K562 (cell line): Measurements from ENCODE around the gene SLC9A3. TPM values are rescaled to one million over a fixed set of nuclear protein-coding genes. Genes with fewer than 3 reads are reported as not detected.

Experiments
- ATAC-seq: fragments of 200-7000 bp; cut with Tn5 transposase; 3 replicates; pipeline ENCODE4 v1.9.1; 2020; ENCODE audit warnings: moderate library complexity
- BruUV-seq: library from RNA; stranded (reverse); fragments of 400-500 nt; replicated peaks from 2 replicates; lab custom pipeline; 2021; lab: Mats Ljungman, UMichigan
- CTCF ChIA-PET: fragments of 300-600 bp; formaldehyde crosslinking; extraction: SDS; loops from one replicate; lab custom pipeline; 2021; ENCODE audit warnings: low intra/inter-chr PET ratio; lab: Yijun Ruan, JAX
- POLR2A ChIA-PET: fragments of 300-600, 350-650 bp; sonication (Branson Sonifier 250); formaldehyde crosslinking; extraction: SDS; loops from one replicate; lab custom pipeline; 2021; ENCODE audit warnings: antibody characterized with exemption, inconsistent platforms; lab: Yijun Ruan, JAX
- DNase-seq, 4 experiments: peaks; one replicate each; pipeline versions ENCODE4 v3.0.0 to v3.0.0-alpha.2; 2011 to 2018; ENCODE audit warnings: low spot score in 3 of 4, mixed read lengths in 3 of 4; ENCODE audit errors: extremely low read depth in 1 of 4
- FAIRE-seq: peaks from 2 replicates; lab custom pipeline; 2011; peaks lifted over from hg19 to GRCh38; lab: Jason Lieb, UNC
- H2AFZ ChIP-seq: 2 replicates; pipeline ENCODE4 v1.6.0; 2011; ENCODE audit warnings: low read depth, low read length, control low read depth, inconsistent platforms
- H3K27ac ChIP-seq: fragments of 200-600 bp; 3 replicates; pipeline ENCODE4 v1.8.0; 2011; ENCODE audit warnings: low read depth, mild to moderate bottlenecking, control low read depth, inconsistent platforms, low read length, moderate library complexity, mixed read lengths; ENCODE audit errors: extremely low read depth
- H3K27me3 ChIP-seq, 2 experiments: fragments of 300-600 bp in 1 of 2; 2 replicates in 1 of 2; 3 replicates in 1 of 2; pipeline versions ENCODE4 v1.6.0 to v1.8.0; 2011; ENCODE audit warnings: inconsistent platforms in 2 of 2, low read length in 2 of 2, mild to moderate bottlenecking in 1 of 2, mixed read lengths in 1 of 2, moderate library complexity in 1 of 2; ENCODE audit not compliant: control insufficient read depth in 2 of 2, insufficient read depth in 2 of 2
- H3K36me3 ChIP-seq: fragments of 300-600 bp; 3 replicates; pipeline ENCODE4 v1.8.0; 2011; ENCODE audit warnings: mild to moderate bottlenecking, low read length, inconsistent platforms; ENCODE audit not compliant: control insufficient read depth, insufficient read depth
- H3K4me1 ChIP-seq, 2 experiments: fragments of 200-600 bp in 1 of 2; replicated peaks in 1 of 2; 2 replicates in 1 of 2; 3 replicates in 1 of 2; pipeline versions ENCODE4 v1.5.1 to v1.8.0; 2011; ENCODE audit warnings: inconsistent platforms in 2 of 2, low read length in 2 of 2, mild to moderate bottlenecking in 1 of 2, mixed read lengths in 1 of 2, moderate library complexity in 1 of 2; ENCODE audit not compliant: control insufficient read depth in 2 of 2, insufficient read depth in 2 of 2
- H3K4me2 ChIP-seq: 2 replicates; pipeline ENCODE4 v1.6.1; 2011; ENCODE audit warnings: low read length, control low read depth, inconsistent platforms, mixed read lengths; ENCODE audit not compliant: insufficient read depth
- H3K4me3 ChIP-seq: fragments of 200-600 bp; sonication (generic), shearing (Covaris generic); 2 replicates; pipeline ENCODE4 v1.5.1; 2016; ENCODE audit warnings: control low read depth, inconsistent platforms
- H3K79me2 ChIP-seq: fragments of 200-600 bp; 3 replicates; pipeline ENCODE4 v1.8.0; 2011; ENCODE audit warnings: low read length, inconsistent platforms; ENCODE audit not compliant: control insufficient read depth, insufficient read depth
- H3K9ac ChIP-seq, 2 experiments: 2 replicates each; pipeline versions ENCODE4 v1.6.0 to v1.6.1; 2011; ENCODE audit warnings: low read depth in 2 of 2, low read length in 2 of 2, control low read depth in 1 of 2, inconsistent platforms in 1 of 2, mild to moderate bottlenecking in 1 of 2, mixed read lengths in 1 of 2; ENCODE audit not compliant: insufficient read depth in 1 of 2
- H3K9me1 ChIP-seq: one replicate; pipeline ENCODE4 v1.6.0; 2011; ENCODE audit warnings: inconsistent platforms, mild to moderate bottlenecking, low read length, moderate library complexity; ENCODE audit not compliant: control insufficient read depth, insufficient read depth
- H3K9me3 ChIP-seq: replicated peaks from 2 replicates; pipeline ENCODE4 v1.5.1; 2011; ENCODE audit warnings: low read depth, low read length, inconsistent platforms; ENCODE audit not compliant: control insufficient read depth, insufficient read depth
- H4K20me1 ChIP-seq: replicated peaks from 2 replicates; pipeline ENCODE4 v1.6.1; 2011; ENCODE audit warnings: low read length, inconsistent platforms, mixed read lengths; ENCODE audit not compliant: control insufficient read depth, insufficient read depth
- ARHGAP35 ChIP-seq: fragments of 450-650 bp; IDR thresholded peaks from 2 replicates; pipeline ENCODE4 v1.6.1; 2018; ENCODE audit not compliant: partially characterized antibody
- ATF1 ChIP-seq, 2 experiments: fragments of 450-650 bp in 1 of 2; IDR thresholded peaks; 2 replicates each; pipeline ENCODE4 v1.6.1; 2016; ENCODE audit warnings: missing compliant biosample characterization in 1 of 2, missing genetic modification characterization in 1 of 2
- ATF7 ChIP-seq: fragments of 450-650 bp; IDR thresholded peaks from 2 replicates; pipeline ENCODE4 v1.7.1; 2014; ENCODE audit warnings: mild to moderate bottlenecking, moderate library complexity
- CBFA2T2 ChIP-seq: fragments of 450-650 bp; conservative IDR thresholded peaks from 2 replicates; pipeline ENCODE4 v1.6.1; 2017; ENCODE audit warnings: mild to moderate bottlenecking
- CBX3 ChIP-seq, 2 experiments: IDR thresholded peaks; 1 replicate in 1 of 2; 2 replicates in 1 of 2; pipeline ENCODE4 v1.6.1; 2012; ENCODE audit warnings: inconsistent platforms in 2 of 2, low read length in 2 of 2, borderline replicate concordance in 1 of 2, control low read depth in 1 of 2
- CREB1 ChIP-seq, 2 experiments: sonication (generic) in 1 of 2; formaldehyde crosslinking in 1 of 2; IDR thresholded peaks; 2 replicates each; pipeline versions ENCODE4 v1.6.1 to v1.8.0; 2012 to 2022; ENCODE audit warnings: inconsistent platforms in 1 of 2, mild to moderate bottlenecking in 1 of 2, missing genetic modification reagents in 1 of 2, moderate library complexity in 1 of 2
- CREM ChIP-seq: IDR thresholded peaks from 2 replicates; pipeline ENCODE4 v1.6.1; 2014; ENCODE audit warnings: antibody characterized with exemption, low read depth
- ELF1 ChIP-seq: fragments of 200-800 bp; sonication (Bioruptor generic); IDR thresholded peaks from 2 replicates; pipeline ENCODE4 v1.6.1; 2016; ENCODE audit warnings: missing genetic modification characterization, missing compliant biosample characterization
- FOXK1 ChIP-seq: sonication (generic); formaldehyde crosslinking; IDR thresholded peaks from 2 replicates; pipeline ENCODE4 v1.8.0; 2022; ENCODE audit warnings: missing genetic modification reagents, mild to moderate bottlenecking, borderline replicate concordance
- NCOA1 ChIP-seq: fragments of 450-650 bp; IDR thresholded peaks from 2 replicates; pipeline ENCODE4 v1.6.1; 2016; ENCODE audit warnings: low read depth
- PYGO2 ChIP-seq: fragments of 450-650 bp; IDR thresholded peaks from 2 replicates; pipeline ENCODE4 v1.6.1; 2016; ENCODE audit warnings: mild to moderate bottlenecking, missing genetic modification characterization, moderate library complexity, missing compliant biosample characterization
- U2AF2 ChIP-seq: fragments of 200-400 bp; formaldehyde crosslinking; optimal IDR thresholded peaks from 2 replicates; pipeline ENCODE3; 2017; ENCODE audit warnings: low read depth, mild to moderate bottlenecking, low read length
- WGBS: fragments of 100-300 bp; shearing (Covaris generic); methylation state at CpG from one replicate; pipeline ENCODE4 v1.1.6; 2016; ENCODE audit warnings: low coverage, mixed read lengths; ENCODE audit not compliant: insufficient coverage; ENCODE audit errors: missing lambda C conversion rate; 5-methylcytosine and 5-hydroxymethylcytosine counted together
- in situ Hi-C: fragments of 300-500 bp; cut with MboI; formaldehyde crosslinking; loops from 4 replicates; pipeline ENCODE4 v1.15.0; 2018; ENCODE audit warnings: inconsistent platforms, mixed read lengths
- intact Hi-C: fragments of 100-400 bp; cut with micrococcal nuclease; formaldehyde crosslinking; loops from 2 replicates; pipeline ENCODE4 v1.14.2; 2022
- polyA plus RNA-seq, 8 experiments: library from polyadenylated mRNA; depleted of rRNA in 4 of 8; stranded (reverse) in 5 of 8; unstranded in 3 of 8; fragments of >200 nt; fragmentation: Nextera tagmentation in 2 of 8; fragmentation: Illumina TruSeq in 1 of 8; extraction: Ambion mirVana in 2 of 8; extraction: Trizol in 1 of 8; gene quantifications; 2 replicates each; pipeline versions ENCODE4 v1.2.1 to v1.2.3, GENCODE V29; 2011 to 2014; ENCODE audit warnings: inconsistent platforms in 1 of 8, missing spikeins in 1 of 8
- total RNA-seq, 7 experiments: library from RNA; depleted of rRNA in 6 of 7; stranded (reverse); fragments of >200 nt in 6 of 7; fragmentation: Illumina TruSeq in 2 of 7; extraction: Trizol in 2 of 7; gene quantifications; 2 replicates each; pipeline versions ENCODE4 v1.2.1 to v1.2.3, GENCODE V29; 2011 to 2021; ENCODE audit warnings: low replicate concordance in 1 of 7
- TF ChIP-seq, protein P1 (sequence below): sonication (generic); formaldehyde crosslinking; IDR thresholded peaks from 2 replicates; pipeline ENCODE4 v1.8.1; 2023; ENCODE audit warnings: mild to moderate bottlenecking, missing genetic modification reagents, moderate library complexity
- TF ChIP-seq, protein P2 (sequence below): sonication (generic); formaldehyde crosslinking; IDR thresholded peaks from 2 replicates; pipeline ENCODE4 v1.8.1; 2022; ENCODE audit warnings: missing genetic modification reagents
- TF ChIP-seq, protein P3 (sequence below): fragments of 250-450 bp; sonication (Bioruptor Pico); IDR thresholded peaks from 2 replicates; pipeline ENCODE4 v1.4.0; 2020
- TF ChIP-seq, protein P4 (sequence below), 2 experiments: fragments of 450-650 bp in 1 of 2; sonication (generic) in 1 of 2; formaldehyde crosslinking in 1 of 2; IDR thresholded peaks in 1 of 2; conservative IDR thresholded peaks in 1 of 2; 2 replicates each; pipeline versions ENCODE4 v1.6.1 to v1.8.1; 2016 to 2023; ENCODE audit warnings: mild to moderate bottlenecking in 2 of 2, moderate library complexity in 2 of 2, inconsistent platforms in 1 of 2, missing genetic modification reagents in 1 of 2

SLC9A3 gene
- total and polyA plus RNA-seq, 9 of the 15 experiments (the other 6 are each of a cell fraction or from before 2014, with no cell fraction given), result 1.5 to 5.8 (median 3.7) TPM; not detected in 2

DNA sequence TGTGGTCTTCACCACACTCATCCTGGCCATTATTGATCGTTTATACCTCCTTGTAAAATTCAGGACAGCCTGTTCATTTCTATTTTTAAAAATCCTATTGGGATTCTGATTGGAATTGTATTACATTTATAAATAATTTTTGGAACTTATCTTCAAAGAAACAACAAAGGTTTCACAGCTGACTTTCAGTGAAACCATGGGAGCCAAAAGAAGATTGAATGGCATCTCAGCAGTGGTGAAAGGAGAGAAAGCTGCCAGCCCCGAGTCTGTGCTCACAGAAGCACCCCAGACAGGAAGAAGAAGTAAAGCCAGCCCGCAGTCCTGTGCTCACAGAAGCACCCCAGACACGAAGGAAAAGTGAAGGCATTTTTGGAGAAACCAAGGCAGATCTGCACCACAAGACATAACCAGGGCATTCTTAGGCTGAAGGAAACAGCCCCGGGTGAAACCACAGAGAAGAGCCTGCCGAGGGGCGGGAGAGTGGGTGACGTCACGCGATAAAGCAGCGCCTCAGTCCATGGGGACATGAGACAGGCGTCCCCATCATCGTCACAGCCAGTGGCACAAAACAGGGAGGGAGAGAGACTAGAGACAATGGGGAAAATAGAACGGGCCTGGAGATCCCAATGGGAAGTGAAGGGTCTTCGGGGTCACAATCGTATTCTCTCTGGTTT lies 42.5 kb upstream of the SLC9A3 start:
- no peak for FAIRE-seq
- ChIA-PET POLR2A (interaction anchor here (0.7 to 1.5 kb wide), 2 partner anchors 11 to 14 kb away, joined by 3 to 4 read pairs; no protein-coding TSS in a partner anchor), CTCF (no interaction called here)
- Histone ChIP-seq H2AFZ (no peak overlapping the region), H3K27ac (no peak overlapping the region), H3K36me3 (no peaks in the 10 kb centered on the region), H3K9ac (no peak overlapping the region), H3K27me3 (peaks cover 38 to 51% of the 10 kb centered on the region in 2 experiments), H3K4me2 (no peak overlapping the region), H3K79me2 (no peaks in the 10 kb centered on the region), H3K9me3 (no peaks in the 10 kb centered on the region), H3K4me1 (peaks cover 0 to 25% of the 10 kb centered on the region in 2 experiments; a peak in 2 of 5 replicates), H3K4me3 (no peak overlapping the region), H4K20me1 (no peaks in the 10 kb centered on the region), H3K9me1 (no peaks in the 10 kb centered on the region)
- no TSS peak for BruUV-seq
- WGBS, result 2% methylated on average over 16 of the region's 16 CpGs
- peak; percentile 66 for ATAC-seq
- peak in 3 of 4 experiments; percentile 24 to 53 (median 49) for DNase-seq
- in situ Hi-C loops, result no loop called here
- intact Hi-C loops, result no loop called here
- no peak for TF ChIP-seq PYGO2 (tag)
- peak; percentile 75; the same call in 1 of the 2 replicates for TF ChIP-seq ATF7
- TF ChIP-seq CBX3 (IDR thresholded peaks at IDR 0.05; ENCODE audit: borderline replicate concordance in 1 of 2, low read length in 2 of 2), result peak in 1 of 2 experiments; percentile 62; a peak in 2 of 3 replicates
- no peak; the same call in 1 of the 2 replicates for TF ChIP-seq CREB1 (IDR thresholded peaks at IDR 0.05)
- TF ChIP-seq CREB1 (CRISPR knock-in tag; IDR thresholded peaks at IDR 0.05), result peak; percentile 34; the same call in 1 of the 2 replicates
- no peak; the same call in 1 of the 2 replicates for TF ChIP-seq ATF1 (CRISPR knock-in tag; IDR thresholded peaks at IDR 0.05)
- TF ChIP-seq ATF1 (tag; IDR thresholded peaks at IDR 0.05), result peak; percentile 85
- TF ChIP-seq, protein P1, sequence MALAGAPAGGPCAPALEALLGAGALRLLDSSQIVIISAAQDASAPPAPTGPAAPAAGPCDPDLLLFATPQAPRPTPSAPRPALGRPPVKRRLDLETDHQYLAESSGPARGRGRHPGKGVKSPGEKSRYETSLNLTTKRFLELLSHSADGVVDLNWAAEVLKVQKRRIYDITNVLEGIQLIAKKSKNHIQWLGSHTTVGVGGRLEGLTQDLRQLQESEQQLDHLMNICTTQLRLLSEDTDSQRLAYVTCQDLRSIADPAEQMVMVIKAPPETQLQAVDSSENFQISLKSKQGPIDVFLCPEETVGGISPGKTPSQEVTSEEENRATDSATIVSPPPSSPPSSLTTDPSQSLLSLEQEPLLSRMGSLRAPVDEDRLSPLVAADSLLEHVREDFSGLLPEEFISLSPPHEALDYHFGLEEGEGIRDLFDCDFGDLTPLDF (CRISPR knock-in tag), result no peak
- TF ChIP-seq U2AF2, result no peak
- no peak for TF ChIP-seq ARHGAP35
- no peak for TF ChIP-seq NCOA1
- TF ChIP-seq, protein P2, sequence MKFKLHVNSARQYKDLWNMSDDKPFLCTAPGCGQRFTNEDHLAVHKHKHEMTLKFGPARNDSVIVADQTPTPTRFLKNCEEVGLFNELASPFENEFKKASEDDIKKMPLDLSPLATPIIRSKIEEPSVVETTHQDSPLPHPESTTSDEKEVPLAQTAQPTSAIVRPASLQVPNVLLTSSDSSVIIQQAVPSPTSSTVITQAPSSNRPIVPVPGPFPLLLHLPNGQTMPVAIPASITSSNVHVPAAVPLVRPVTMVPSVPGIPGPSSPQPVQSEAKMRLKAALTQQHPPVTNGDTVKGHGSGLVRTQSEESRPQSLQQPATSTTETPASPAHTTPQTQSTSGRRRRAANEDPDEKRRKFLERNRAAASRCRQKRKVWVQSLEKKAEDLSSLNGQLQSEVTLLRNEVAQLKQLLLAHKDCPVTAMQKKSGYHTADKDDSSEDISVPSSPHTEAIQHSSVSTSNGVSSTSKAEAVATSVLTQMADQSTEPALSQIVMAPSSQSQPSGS (CRISPR knock-in tag), result 0 out of 2 replicates have a peak, but pooled peaks have one; percentile 23
- no peak for TF ChIP-seq FOXK1 (CRISPR knock-in tag)
- TF ChIP-seq, protein P3, sequence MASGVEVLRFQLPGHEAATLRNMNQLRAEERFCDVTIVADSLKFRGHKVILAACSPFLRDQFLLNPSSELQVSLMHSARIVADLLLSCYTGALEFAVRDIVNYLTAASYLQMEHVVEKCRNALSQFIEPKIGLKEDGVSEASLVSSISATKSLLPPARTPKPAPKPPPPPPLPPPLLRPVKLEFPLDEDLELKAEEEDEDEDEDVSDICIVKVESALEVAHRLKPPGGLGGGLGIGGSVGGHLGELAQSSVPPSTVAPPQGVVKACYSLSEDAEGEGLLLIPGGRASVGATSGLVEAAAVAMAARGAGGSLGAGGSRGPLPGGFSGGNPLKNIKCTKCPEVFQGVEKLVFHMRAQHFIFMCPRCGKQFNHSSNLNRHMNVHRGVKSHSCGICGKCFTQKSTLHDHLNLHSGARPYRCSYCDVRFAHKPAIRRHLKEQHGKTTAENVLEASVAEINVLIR, result 0 out of 2 replicates have a peak, but pooled peaks have one; percentile 16
- TF ChIP-seq CREM, result peak; percentile 66
- no peak for TF ChIP-seq ELF1 (tag)
- TF ChIP-seq, protein P4, sequence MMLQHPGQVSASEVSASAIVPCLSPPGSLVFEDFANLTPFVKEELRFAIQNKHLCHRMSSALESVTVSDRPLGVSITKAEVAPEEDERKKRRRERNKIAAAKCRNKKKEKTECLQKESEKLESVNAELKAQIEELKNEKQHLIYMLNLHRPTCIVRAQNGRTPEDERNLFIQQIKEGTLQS (IDR thresholded peaks at IDR 0.05), result peak; percentile 83
- TF ChIP-seq, protein P4 (CRISPR knock-in tag; conservative IDR thresholded peaks at IDR 0.05), result no peak
- TF ChIP-seq CBFA2T2, result no peak
